MCF 10A (cell line): Measurements from ENCODE around the gene TMEM174. TPM values are rescaled to one million over a fixed set of nuclear protein-coding genes. Genes with fewer than 3 reads are reported as not detected.

Experiments used
- BruUV-seq: library from RNA; stranded (reverse); fragments of 400-500 nt; replicated peaks from 2 replicates; lab custom pipeline; 2021; lab: Mats Ljungman, UMichigan
- CTCF ChIA-PET: fragments of 300-600 bp; sonication (Branson Sonifier 250); formaldehyde crosslinking; extraction: SDS; loops from one replicate; lab custom pipeline; 2021; ENCODE audit warnings: antibody characterized with exemption, inconsistent platforms; lab: Yijun Ruan, JAX
- POLR2A ChIA-PET: fragments of 300-600, 350-650 bp; sonication (Branson Sonifier 250); formaldehyde crosslinking; extraction: SDS; loops from one replicate; lab custom pipeline; 2020; ENCODE audit warnings: antibody characterized with exemption, inconsistent platforms; lab: Yijun Ruan, JAX
- DNase-seq: peaks from one replicate; pipeline ENCODE4 v3.0.0-alpha.2; 2018; ENCODE audit not compliant: unreplicated experiment
- H3K27ac Mint-ChIP-seq: one replicate; pipeline ENCODE4 v1.8.0; 2022; ENCODE audit warnings: mild to moderate bottlenecking, low read depth, mixed read lengths; ENCODE audit not compliant: unreplicated experiment
- H3K27me3 Mint-ChIP-seq: one replicate; pipeline ENCODE4 v1.8.0; 2022; ENCODE audit warnings: mixed read lengths; ENCODE audit not compliant: insufficient read depth, unreplicated experiment
- H3K36me3 Mint-ChIP-seq: one replicate; pipeline ENCODE4 v1.8.0; 2022; ENCODE audit warnings: mild to moderate bottlenecking, moderate library complexity, mixed read lengths; ENCODE audit not compliant: insufficient read depth, unreplicated experiment
- H3K4me1 Mint-ChIP-seq: one replicate; pipeline ENCODE4 v1.8.0; 2022; ENCODE audit warnings: mixed read lengths; ENCODE audit not compliant: insufficient read depth, unreplicated experiment
- H3K4me3 Mint-ChIP-seq: one replicate; pipeline ENCODE4 v1.8.0; 2022; ENCODE audit warnings: mild to moderate bottlenecking, moderate library complexity, mixed read lengths; ENCODE audit not compliant: unreplicated experiment
- H3K9me3 Mint-ChIP-seq: one replicate; pipeline ENCODE4 v1.8.0; 2022; ENCODE audit warnings: mixed read lengths; ENCODE audit not compliant: unreplicated experiment
- CTCF ChIP-seq: fragments of 200-600 bp; IDR thresholded peaks from one replicate; pipeline ENCODE4 v1.8.0; 2022; ENCODE audit warnings: antibody characterized with exemption, mild to moderate bottlenecking; ENCODE audit not compliant: unreplicated experiment
- intact Hi-C: fragments of 100-400 bp; cut with micrococcal nuclease; formaldehyde crosslinking; loops from 2 replicates; pipeline ENCODE4 v1.14.1; 2022
- total RNA-seq: library from RNA; stranded (reverse); gene quantifications from 2 replicates; pipeline ENCODE4 v1.2.3, GENCODE V29; 2022

TMEM174 gene
- total RNA-seq, 1 experiment from 2014 or later: not detected

- BruUV-seq: no TSS peak
- intact Hi-C loops: loop anchor here (1.0 to 10.0 kb wide), 2 partner anchors 80 to 316 kb away; no protein-coding TSS in a partner anchor
- peaks cover 6% of the 10 kb centered on the region for H3K4me1 Mint-ChIP-seq
- ChIA-PET POLR2A (no interaction called here), CTCF (interaction anchor here (0.6 to 2.0 kb wide), 2 partner anchors 57 to 313 kb away, joined by 3 to 5 read pairs; partner anchors contain the start of gene FOXD1)
- TF ChIP-seq CTCF: no peak
- H3K9me3 Mint-ChIP-seq: no peaks in the 10 kb centered on the region
- no peak overlapping the region for H3K4me3 Mint-ChIP-seq
- no peaks in the 10 kb centered on the region for H3K27me3 Mint-ChIP-seq
- no peak overlapping the region for H3K27ac Mint-ChIP-seq
- H3K36me3 Mint-ChIP-seq: no peaks in the 10 kb centered on the region
- DNase-seq: no peak
These were observed 38.0 kb upstream of the TMEM174 start for GRCh38 chr5:73135021-73135420.

GRCh38 chr5:73135429-73136054 is 37.5 kb upstream of the TMEM174 start:
- Mint-ChIP-seq H3K27me3 (no peaks in the 10 kb centered on the region), H3K4me3 (no peak overlapping the region), H3K4me1 (peaks cover 6% of the 10 kb centered on the region), H3K36me3 (no peaks in the 10 kb centered on the region), H3K9me3 (no peaks in the 10 kb centered on the region), H3K27ac (no peak overlapping the region)
- TF ChIP-seq CTCF: peak; percentile 20
- DNase-seq: peak; percentile 68
- intact Hi-C loops: loop anchor here (1.0 to 10.0 kb wide), 2 partner anchors 79 to 316 kb away; no protein-coding TSS in a partner anchor
- no TSS peak for BruUV-seq
- ChIA-PET CTCF (interaction anchor here (0.6 to 2.0 kb wide), 3 partner anchors 20 to 57 kb away, joined by 3 to 5 read pairs (median 3); no protein-coding TSS in a partner anchor), POLR2A (no interaction called here)

GRCh38 chr5:73136055-73136562 is 36.9 kb upstream of the TMEM174 start:
- intact Hi-C loops: loop anchor here (10.0 kb wide), 1 partner anchor 79 kb away; no protein-coding TSS in a partner anchor

More at GRCh38 chr5:73136055-73136562, 36.9 kb upstream of the TMEM174 start:
- Mint-ChIP-seq H3K36me3 (no peaks in the 10 kb centered on the region), H3K4me1 (peaks cover 6% of the 10 kb centered on the region), H3K4me3 (no peak overlapping the region), H3K27me3 (no peaks in the 10 kb centered on the region), H3K9me3 (no peaks in the 10 kb centered on the region), H3K27ac (no peak overlapping the region)
- no peak for DNase-seq
- ChIA-PET CTCF (interaction anchor here (0.6 to 2.0 kb wide), 3 partner anchors 21 to 58 kb away, joined by 3 to 5 read pairs (median 3); no protein-coding TSS in a partner anchor), POLR2A (no interaction called here)
- no peak for TF ChIP-seq CTCF
- no TSS peak for BruUV-seq
